ENCODE results near the gene OR51D1.

- TF ChIP-seq, protein P1, sequence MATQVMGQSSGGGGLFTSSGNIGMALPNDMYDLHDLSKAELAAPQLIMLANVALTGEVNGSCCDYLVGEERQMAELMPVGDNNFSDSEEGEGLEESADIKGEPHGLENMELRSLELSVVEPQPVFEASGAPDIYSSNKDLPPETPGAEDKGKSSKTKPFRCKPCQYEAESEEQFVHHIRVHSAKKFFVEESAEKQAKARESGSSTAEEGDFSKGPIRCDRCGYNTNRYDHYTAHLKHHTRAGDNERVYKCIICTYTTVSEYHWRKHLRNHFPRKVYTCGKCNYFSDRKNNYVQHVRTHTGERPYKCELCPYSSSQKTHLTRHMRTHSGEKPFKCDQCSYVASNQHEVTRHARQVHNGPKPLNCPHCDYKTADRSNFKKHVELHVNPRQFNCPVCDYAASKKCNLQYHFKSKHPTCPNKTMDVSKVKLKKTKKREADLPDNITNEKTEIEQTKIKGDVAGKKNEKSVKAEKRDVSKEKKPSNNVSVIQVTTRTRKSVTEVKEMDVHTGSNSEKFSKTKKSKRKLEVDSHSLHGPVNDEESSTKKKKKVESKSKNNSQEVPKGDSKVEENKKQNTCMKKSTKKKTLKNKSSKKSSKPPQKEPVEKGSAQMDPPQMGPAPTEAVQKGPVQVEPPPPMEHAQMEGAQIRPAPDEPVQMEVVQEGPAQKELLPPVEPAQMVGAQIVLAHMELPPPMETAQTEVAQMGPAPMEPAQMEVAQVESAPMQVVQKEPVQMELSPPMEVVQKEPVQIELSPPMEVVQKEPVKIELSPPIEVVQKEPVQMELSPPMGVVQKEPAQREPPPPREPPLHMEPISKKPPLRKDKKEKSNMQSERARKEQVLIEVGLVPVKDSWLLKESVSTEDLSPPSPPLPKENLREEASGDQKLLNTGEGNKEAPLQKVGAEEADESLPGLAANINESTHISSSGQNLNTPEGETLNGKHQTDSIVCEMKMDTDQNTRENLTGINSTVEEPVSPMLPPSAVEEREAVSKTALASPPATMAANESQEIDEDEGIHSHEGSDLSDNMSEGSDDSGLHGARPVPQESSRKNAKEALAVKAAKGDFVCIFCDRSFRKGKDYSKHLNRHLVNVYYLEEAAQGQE (IDR thresholded peaks at IDR 0.05; ENCODE audit: insufficient read depth in 1 of 2, low read depth in 2 of 2, low read length in 2 of 2): no peak
- TF ChIP-seq POLR2AphosphoS5 (IDR thresholded peaks at IDR 0.05; ENCODE audit: low read depth, low read length) (no peak), TAF1 (IDR thresholded peaks at IDR 0.05; ENCODE audit: borderline replicate concordance, insufficient read depth, low read length) (no peak)
Observed at GRCh38 chr11:4615856-4616444, 21.3 kb upstream of the OR51D1 start.

Measured in PFSK-1 (cell line).